Kasumi-1 (cell line): ENCODE results near the gene ZDHHC4.

ENCODE experiments used
- DNase-seq, 2 experiments: peaks; one replicate each; lab custom pipeline; 2025; lab: John Stamatoyannopoulos, UW

The ZDHHC4 gene

DNA sequence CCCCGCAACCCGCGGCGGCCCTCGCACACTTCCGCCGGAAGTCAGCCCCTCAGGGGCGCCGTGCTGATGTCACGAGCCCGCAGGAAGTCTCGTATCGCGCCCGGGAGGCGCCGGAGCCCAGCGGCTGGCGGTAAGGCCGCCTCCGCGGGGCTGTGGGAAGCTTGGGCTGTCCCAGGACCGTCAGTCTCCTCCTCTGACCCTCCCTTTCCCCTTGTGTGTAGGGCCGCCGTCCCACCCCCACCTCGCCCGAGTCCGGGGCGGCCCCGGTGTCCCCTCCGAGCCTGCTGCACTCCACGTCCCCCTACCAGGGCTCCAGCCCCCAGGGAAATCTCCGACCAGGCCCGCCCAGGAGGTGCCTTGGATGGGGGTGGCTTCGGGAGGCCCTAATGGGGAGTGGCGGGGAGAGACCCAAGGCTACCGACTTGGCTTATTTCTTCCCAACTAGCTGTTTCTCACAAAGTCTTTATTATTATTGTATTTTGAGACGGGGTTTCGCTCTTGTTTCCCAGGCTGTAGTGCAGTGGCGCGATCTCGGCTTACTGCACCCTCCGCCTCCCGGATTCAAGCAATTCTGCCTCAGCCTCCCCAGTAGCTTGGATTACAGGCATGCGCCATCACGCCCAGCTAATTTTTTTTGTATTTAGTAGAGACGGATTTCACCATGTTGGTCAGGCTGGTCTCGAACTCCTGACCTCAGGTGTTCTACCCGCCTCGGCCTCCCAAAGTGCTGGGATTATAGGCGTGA lies at the start of gene ZDHHC4:
Gene ZDHHC4 (plus strand): TSS at position 86 of the 745 bp plus-strand sequence. CDS start 3,108 bp downstream, outside the sequence.
- DNase-seq = peak; percentile 52 to 56

- no peak for DNase-seq
These were observed 48.7 kb upstream of the ZDHHC4 start for GRCh38 chr7:6528401-6529130.

- no peak for DNase-seq
These were observed 47.6 kb upstream of the ZDHHC4 start for GRCh38 chr7:6529643-6530042.

- no peak for DNase-seq
These were observed 46.4 kb upstream of the ZDHHC4 start for GRCh38 chr7:6530626-6531491.

GRCh38 chr7:6531492-6532279 lies 45.6 kb upstream of the ZDHHC4 start:
- no peak for DNase-seq

GRCh38 chr7:6532516-6532915 lies 44.7 kb upstream of the ZDHHC4 start:
- DNase-seq = no peak

- DNase-seq = no peak
These were observed 43.3 kb upstream of the ZDHHC4 start for GRCh38 chr7:6533893-6534495.

- DNase-seq = no peak
These were observed 40.7 kb upstream of the ZDHHC4 start for GRCh38 chr7:6536262-6537260.

GRCh38 chr7:6542368-6542767 lies 34.9 kb upstream of the ZDHHC4 start:
- DNase-seq = no peak

DNA sequence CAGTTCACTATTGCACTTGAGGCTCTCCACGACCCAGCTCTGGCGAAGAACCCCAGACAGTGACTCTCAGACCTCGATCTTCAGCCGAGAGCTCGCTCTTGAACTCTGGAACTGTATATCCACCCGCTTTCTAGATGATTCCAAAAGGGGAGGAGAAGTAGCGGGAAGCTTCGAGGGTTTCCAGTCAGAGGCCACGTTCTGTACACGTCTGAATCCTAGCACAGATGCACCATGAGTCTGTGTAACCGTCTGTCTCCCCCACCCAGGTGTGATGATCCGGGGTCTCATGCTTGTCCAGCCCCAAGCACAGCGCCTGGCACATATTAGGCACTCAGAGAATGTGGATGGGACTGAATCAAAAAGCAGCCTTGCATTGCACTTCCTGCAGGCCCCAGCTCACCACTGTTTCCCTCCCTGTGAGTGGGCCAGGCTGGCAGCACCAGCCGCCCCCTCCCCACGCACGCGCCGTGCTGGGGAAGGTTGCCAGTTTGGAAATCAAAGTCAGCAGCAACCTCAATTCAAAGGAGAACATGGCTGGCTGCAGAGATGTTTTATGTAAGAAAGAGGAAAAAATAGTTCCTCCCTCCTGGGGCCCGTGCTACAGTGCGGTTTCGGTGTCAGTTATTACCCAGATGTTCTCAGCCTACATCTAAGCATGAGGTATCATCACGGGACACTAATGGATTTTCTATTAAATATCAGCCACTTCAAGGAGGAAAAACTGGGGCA lies 31.7 kb upstream of the ZDHHC4 start:
- DNase-seq = no peak

GRCh38 chr7:6546498-6547251 lies 30.6 kb upstream of the ZDHHC4 start:
- DNase-seq = no peak

- DNase-seq = no peak
These were observed 29.9 kb upstream of the ZDHHC4 start for GRCh38 chr7:6547400-6547799.

DNA sequence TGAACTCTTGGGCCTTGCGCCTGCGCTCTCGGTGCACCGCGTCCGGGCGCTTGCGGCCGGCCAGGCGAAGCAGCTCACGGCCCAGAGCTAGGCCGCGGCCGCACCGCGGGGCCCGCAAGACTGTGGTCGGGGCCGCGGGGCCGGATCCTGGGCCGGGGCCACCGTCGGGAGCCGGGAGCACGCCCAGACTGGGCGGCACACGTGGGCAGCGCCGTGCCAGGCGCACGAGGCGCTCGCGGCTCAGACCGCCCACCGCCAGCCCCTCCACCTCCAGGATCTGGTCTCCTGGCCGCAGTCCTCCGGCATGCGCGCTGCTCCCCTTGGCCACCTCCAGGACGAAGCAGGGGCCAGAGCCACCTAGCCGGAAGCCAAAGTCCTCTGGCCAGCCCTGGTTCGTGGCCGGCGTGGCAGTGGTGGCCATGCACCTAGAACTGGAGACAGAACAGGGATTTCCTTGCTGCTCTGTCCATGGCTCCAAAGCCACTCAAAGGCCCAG lies 26.2 kb upstream of the ZDHHC4 start, which contains the start of gene GRID2IP:
Gene GRID2IP (minus strand): TSS at position 446 of the 496 bp plus-strand sequence. CDS start 25 bp downstream, at position 421.
- DNase-seq = no peak

GRCh38 chr7:6553448-6554044 lies 23.7 kb upstream of the ZDHHC4 start:
- no peak for DNase-seq

DNA sequence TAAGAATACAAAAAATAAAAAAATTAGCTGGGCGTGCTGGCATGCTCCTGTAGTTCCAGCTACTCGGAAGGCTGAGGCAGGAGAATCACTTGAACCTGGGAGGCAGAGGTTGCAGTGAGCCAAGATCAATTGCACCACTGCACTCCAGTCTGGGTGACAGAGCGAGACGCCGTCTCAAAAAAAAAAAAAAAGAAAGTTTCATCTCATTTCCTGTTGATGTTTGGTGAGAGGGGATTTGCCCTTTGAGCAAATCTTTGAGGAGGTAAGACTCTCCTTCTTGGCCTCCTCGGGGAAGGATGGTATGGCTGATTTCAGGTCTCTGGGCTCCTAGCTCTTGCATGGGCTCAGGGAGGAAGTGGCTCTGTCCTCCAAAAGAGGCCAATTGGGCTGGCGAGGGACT lies 22.4 kb upstream of the ZDHHC4 start:
- no peak for DNase-seq

- no peak for DNase-seq
These were observed 21.1 kb upstream of the ZDHHC4 start for GRCh38 chr7:6556196-6556595.

- peak; percentile 37 to 45 for DNase-seq
These were observed 18.4 kb upstream of the ZDHHC4 start for GRCh38 chr7:6558837-6559236.

DNA sequence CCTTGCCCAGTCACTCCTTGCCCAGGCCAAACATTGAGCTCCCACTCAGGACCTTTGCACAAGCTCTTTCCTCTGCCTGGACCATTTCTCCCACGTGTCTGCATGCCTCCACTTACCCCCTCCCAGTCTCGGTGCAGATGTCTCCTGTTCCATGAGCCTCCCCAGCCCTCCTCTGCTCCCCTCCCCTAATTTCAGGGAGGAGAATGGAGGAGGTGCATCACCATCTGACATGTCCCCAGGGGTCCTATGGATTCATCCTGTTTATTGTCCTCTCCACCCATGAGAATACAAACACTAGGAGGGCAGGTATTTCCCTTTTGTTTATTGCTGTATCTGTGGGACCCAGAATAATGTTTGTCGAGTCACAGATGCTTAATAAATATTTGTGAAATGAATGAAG lies 17.4 kb upstream of the ZDHHC4 start:
- no peak for DNase-seq
